ENCODE measurements around the gene ZNF90. TPM values are rescaled to one million over a fixed set of nuclear protein-coding genes. Genes with fewer than 3 reads are reported as not detected.
"Not testable (repeated sequence)": the region's sequence is repeated elsewhere in the genome, so short reads cannot be mapped to it uniquely, and the experiment has no call there.

Gene ZNF90
- total RNA-seq, 2 experiments from 2014 or later = 2.9 to 3.7 TPM

DNA sequence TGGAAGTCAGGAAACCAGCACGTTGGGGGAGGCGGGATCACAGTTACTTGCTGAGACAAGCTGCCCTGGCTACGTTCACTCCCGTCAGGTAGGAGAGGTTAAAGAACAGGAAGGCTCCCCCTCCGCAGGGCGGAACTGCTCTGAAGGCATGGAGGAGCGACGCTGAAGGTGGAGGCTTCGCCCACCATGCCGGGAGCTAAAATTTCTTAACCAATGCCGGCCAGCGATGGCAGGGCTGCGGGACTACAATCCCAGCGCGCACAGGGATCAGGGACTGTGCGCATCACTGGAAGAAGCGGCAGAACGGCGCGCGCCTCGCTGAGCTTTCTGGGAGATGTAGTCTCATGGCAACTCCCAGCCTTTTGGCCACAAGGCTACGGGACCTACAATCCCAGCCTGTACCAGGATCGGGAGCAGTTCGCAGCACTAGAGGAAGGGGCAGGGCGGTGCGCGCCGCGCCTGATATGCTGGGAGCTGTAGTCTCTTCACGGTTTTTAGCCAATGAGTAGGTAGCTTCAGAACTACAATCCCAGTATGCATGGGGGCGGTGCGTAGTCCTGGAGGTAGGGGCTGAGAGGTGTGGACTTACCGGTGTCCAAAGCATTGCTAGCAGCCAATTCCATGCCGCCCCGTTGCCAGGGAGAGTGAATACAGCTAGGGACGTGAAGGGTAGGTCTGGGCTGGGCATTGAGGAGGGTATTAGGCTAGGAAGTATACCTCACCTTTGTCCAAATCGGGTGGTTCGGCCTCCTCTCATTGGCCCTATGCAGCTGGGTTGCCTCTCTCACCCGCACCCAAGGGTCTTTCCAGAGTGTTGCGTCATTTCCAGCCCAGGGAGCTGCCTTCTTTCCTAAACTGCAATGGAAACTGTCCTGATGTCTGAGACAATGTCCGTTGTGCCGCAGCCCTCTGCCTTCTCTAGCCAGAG lies 25.7 kb upstream of the ZNF90 start:
- intact Hi-C loops (cut with DNase I, micrococcal nuclease) = loop anchor here (2.0 to 5.0 kb wide), 3 partner anchors 13 to 660 kb away; partner anchors contain the start of genes ZNF486 (in 1 of the 2) and ZNF682 (in 1 of the 2)
- peak; percentile 93 for ATAC-seq (ENCODE audit: poor library complexity)
- no peaks in the 10 kb centered on the region for H3K9me3 ChIP-seq (ENCODE audit: control insufficient read depth in 1 of 2, insufficient read depth in 1 of 2, low read length in 2 of 2)
- H3K9me3 Mint-ChIP-seq = no peaks in the 10 kb centered on the region
- DNase-seq = peak; percentile 29 to 77 (median 50)
- H3K4me3 ChIP-seq (ENCODE audit: low read length) = peak overlapping the region; percentile 95
- H3K27me3 Mint-ChIP-seq = peaks cover 4% of the 10 kb centered on the region
- no peaks in the 10 kb centered on the region for H3K27me3 ChIP-seq (ENCODE audit: control insufficient read depth in 1 of 2, insufficient read depth in 2 of 2, low read length in 2 of 2)
- peak overlapping the region; percentile 67 to 73 for H3K27ac ChIP-seq (ENCODE audit: low read depth in 1 of 2, low read length in 2 of 2)
- TF ChIP-seq, protein P1, sequence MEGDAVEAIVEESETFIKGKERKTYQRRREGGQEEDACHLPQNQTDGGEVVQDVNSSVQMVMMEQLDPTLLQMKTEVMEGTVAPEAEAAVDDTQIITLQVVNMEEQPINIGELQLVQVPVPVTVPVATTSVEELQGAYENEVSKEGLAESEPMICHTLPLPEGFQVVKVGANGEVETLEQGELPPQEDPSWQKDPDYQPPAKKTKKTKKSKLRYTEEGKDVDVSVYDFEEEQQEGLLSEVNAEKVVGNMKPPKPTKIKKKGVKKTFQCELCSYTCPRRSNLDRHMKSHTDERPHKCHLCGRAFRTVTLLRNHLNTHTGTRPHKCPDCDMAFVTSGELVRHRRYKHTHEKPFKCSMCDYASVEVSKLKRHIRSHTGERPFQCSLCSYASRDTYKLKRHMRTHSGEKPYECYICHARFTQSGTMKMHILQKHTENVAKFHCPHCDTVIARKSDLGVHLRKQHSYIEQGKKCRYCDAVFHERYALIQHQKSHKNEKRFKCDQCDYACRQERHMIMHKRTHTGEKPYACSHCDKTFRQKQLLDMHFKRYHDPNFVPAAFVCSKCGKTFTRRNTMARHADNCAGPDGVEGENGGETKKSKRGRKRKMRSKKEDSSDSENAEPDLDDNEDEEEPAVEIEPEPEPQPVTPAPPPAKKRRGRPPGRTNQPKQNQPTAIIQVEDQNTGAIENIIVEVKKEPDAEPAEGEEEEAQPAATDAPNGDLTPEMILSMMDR (IDR thresholded peaks at IDR 0.05) = no peak
- H3K36me3 Mint-ChIP-seq (ENCODE audit: low read depth) = peaks cover 12% of the 10 kb centered on the region
- H3K27ac Mint-ChIP-seq = peak overlapping the region; percentile 90
- ChIA-PET CTCF (interaction anchor here (1.0 kb wide), 1 partner anchor 26 kb away, joined by 3 read pairs; the partner anchor contains the start of gene ZNF90), POLR2A (interaction anchor here (0.6 to 2.1 kb wide), 24 partner anchors 11 to 1800 kb away, joined by 3 to 49 read pairs (median 4); partner anchors contain the start of genes ZNF100, ZNF101, ZNF253 and ZNF429)
- H3K4me1 ChIP-seq (ENCODE audit: insufficient read depth, low read length) = peaks cover 15% of the 10 kb centered on the region
- peaks cover 18% of the 10 kb centered on the region for H3K4me1 Mint-ChIP-seq (ENCODE audit: low read depth)
- H3K36me3 ChIP-seq (ENCODE audit: insufficient read depth, low read length) = no peaks in the 10 kb centered on the region
- peak overlapping the region; percentile 99 for H3K4me3 Mint-ChIP-seq

DNA sequence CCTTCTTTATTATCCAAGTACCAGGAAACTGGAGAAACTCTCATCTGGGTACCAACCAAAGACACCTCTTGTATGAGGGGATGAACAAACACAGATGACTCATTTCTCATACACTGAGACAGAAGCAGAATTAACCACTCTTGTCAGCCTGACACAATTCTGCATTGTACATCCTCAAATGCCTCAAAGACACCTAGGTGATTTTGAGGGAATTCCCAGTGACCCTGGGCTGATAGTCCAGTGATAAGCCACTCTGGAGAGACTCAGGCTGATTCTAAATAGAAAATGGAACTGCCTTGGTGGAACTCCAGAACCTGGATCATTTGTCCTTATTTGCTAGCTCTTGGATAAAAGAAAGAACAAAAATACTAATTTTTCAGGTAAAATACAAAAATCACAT lies 19.1 kb upstream of the ZNF90 start:
- H3K4me1 ChIP-seq (ENCODE audit: insufficient read depth, low read length); H3K9me3 ChIP-seq (ENCODE audit: control insufficient read depth in 1 of 2, insufficient read depth in 1 of 2, low read length in 2 of 2); DNase-seq; H3K27ac ChIP-seq (ENCODE audit: low read depth in 1 of 2, low read length in 2 of 2); H3K27me3 ChIP-seq (ENCODE audit: control insufficient read depth in 1 of 2, insufficient read depth in 2 of 2, low read length in 2 of 2); H3K27ac Mint-ChIP-seq; intact Hi-C loops (cut with DNase I, micrococcal nuclease); H3K36me3 Mint-ChIP-seq (ENCODE audit: low read depth); ATAC-seq (ENCODE audit: poor library complexity); H3K4me3 Mint-ChIP-seq; H3K36me3 ChIP-seq (ENCODE audit: insufficient read depth, low read length); H3K4me3 ChIP-seq (ENCODE audit: low read length); H3K9me3 Mint-ChIP-seq; POLR2A ChIA-PET; H3K4me1 Mint-ChIP-seq (ENCODE audit: low read depth); CTCF ChIA-PET: not testable (repeated sequence)
- H3K27me3 Mint-ChIP-seq = peaks cover 25% of the 10 kb centered on the region

DNA sequence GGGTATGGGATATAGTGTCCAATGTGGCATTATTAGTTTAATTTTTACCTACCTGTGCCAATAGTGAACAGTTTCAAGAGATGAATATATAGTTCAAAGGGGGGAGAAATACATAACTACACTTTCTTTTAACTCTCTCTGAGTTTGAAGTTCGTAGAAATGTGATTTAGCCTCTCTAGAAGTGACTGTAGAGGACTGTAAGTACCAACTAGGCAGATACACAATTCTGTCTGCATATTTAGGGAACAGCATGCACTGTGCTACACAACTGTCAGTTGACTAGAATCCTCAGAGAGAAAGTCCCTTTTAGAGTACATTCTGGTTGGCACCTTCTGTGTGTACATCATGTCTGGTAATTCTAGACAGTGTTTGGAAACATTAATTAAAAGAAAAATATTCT lies 17.5 kb upstream of the ZNF90 start:
- Mint-ChIP-seq H3K4me3 (no peak overlapping the region), H3K27me3 (peaks cover 25% of the 10 kb centered on the region), H3K36me3 (ENCODE audit: low read depth) (no peaks in the 10 kb centered on the region), H3K9me3 (no peaks in the 10 kb centered on the region), H3K4me1 (ENCODE audit: low read depth) (no peaks in the 10 kb centered on the region), H3K27ac (no peak overlapping the region)
- ATAC-seq (ENCODE audit: poor library complexity) (no peak), DNase-seq (no peak)
- Histone ChIP-seq H3K4me1 (ENCODE audit: insufficient read depth, low read length) (no peaks in the 10 kb centered on the region), H3K27me3 (ENCODE audit: control insufficient read depth in 1 of 2, insufficient read depth in 2 of 2, low read length in 2 of 2) (no peaks in the 10 kb centered on the region), H3K36me3 (ENCODE audit: insufficient read depth, low read length) (no peaks in the 10 kb centered on the region), H3K27ac (ENCODE audit: low read depth in 1 of 2, low read length in 2 of 2) (no peak overlapping the region), H3K4me3 (ENCODE audit: low read length) (no peak overlapping the region), H3K9me3 (ENCODE audit: control insufficient read depth in 1 of 2, insufficient read depth in 1 of 2, low read length in 2 of 2) (peaks cover 0 to 12% of the 10 kb centered on the region in 2 experiments)
- TF ChIP-seq, protein P1 (IDR thresholded peaks at IDR 0.05) = no peak
- CTCF ChIA-PET = no interaction called here
- POLR2A ChIA-PET = no interaction called here
- intact Hi-C loops (cut with DNase I, micrococcal nuclease) = no loop called here

Data from CD4-positive, alpha-beta T cell (primary cell).